HepG2 (cell line): ENCODE data around the gene ALG8. TPM values are rescaled to one million over a fixed set of nuclear protein-coding genes. Genes with fewer than 3 reads are reported as not detected.
A peak's percentile ranks its signal among the peaks of the same experiment; 100 is the strongest.

Experiments
- BORCS8-MEF2B ChIP-seq: sonication (generic); formaldehyde crosslinking; IDR thresholded peaks from 2 replicates; pipeline ENCODE4 v1.8.0; 2022; ENCODE audit warnings: mild to moderate bottlenecking, missing genetic modification reagents
- CTCF ChIP-seq: sonication (generic); formaldehyde crosslinking; IDR thresholded peaks from 2 replicates; pipeline ENCODE4 v1.5.0; 2020; ENCODE audit warnings: mild to moderate bottlenecking, missing genetic modification reagents, moderate library complexity
- GFI1 ChIP-seq: sonication (generic); formaldehyde crosslinking; IDR thresholded peaks from 2 replicates; pipeline ENCODE4 v1.5.0; 2020; ENCODE audit warnings: missing genetic modification reagents, mild to moderate bottlenecking, borderline replicate concordance
- HOXA5 ChIP-seq: sonication (generic); formaldehyde crosslinking; IDR thresholded peaks from 2 replicates; pipeline ENCODE4 v1.4.0; 2020; ENCODE audit warnings: missing genetic modification reagents
- KLF9 ChIP-seq: IDR thresholded peaks from 2 replicates; pipeline ENCODE4 v1.6.1; 2016; ENCODE audit warnings: low read depth
- MTERF4 ChIP-seq: sonication (generic); formaldehyde crosslinking; IDR thresholded peaks from 2 replicates; pipeline ENCODE4 v1.8.0; 2023; ENCODE audit warnings: mild to moderate bottlenecking, missing genetic modification reagents
- NCOR1 ChIP-seq: fragments of 200-600 bp; sonication (generic); IDR thresholded peaks from 2 replicates; pipeline ENCODE4 v1.7.0; 2017; ENCODE audit warnings: antibody characterized with exemption, low read length, borderline replicate concordance
- NR2F6 ChIP-seq, 2 experiments: IDR thresholded peaks; 2 replicates each; pipeline ENCODE4 v1.6.1; 2016; ENCODE audit warnings: antibody characterized with exemption in 1 of 2, mild to moderate bottlenecking in 1 of 2
- PLSCR1 ChIP-seq: sonication (generic); formaldehyde crosslinking; IDR thresholded peaks from 2 replicates; pipeline ENCODE4 v1.5.0; 2020; ENCODE audit warnings: missing genetic modification reagents, mild to moderate bottlenecking, borderline replicate concordance
- SNAI1 ChIP-seq: sonication (generic); formaldehyde crosslinking; IDR thresholded peaks from 2 replicates; pipeline ENCODE4 v1.5.0; 2020; ENCODE audit warnings: mild to moderate bottlenecking, missing genetic modification reagents, borderline replicate concordance
- STAT5B ChIP-seq: sonication (generic); formaldehyde crosslinking; IDR thresholded peaks from 2 replicates; pipeline ENCODE4 v1.4.0; 2020; ENCODE audit warnings: missing genetic modification reagents
- TCF7 ChIP-seq: sonication (generic); IDR thresholded peaks from 2 replicates; pipeline ENCODE4 v1.6.1; 2016; ENCODE audit warnings: antibody characterized with exemption, low read depth
- ZBTB10 ChIP-seq: sonication (generic); formaldehyde crosslinking; IDR thresholded peaks from 2 replicates; pipeline ENCODE4 v1.4.0; 2020; ENCODE audit warnings: missing genetic modification reagents, borderline replicate concordance
- ZMAT5 ChIP-seq: sonication (generic); formaldehyde crosslinking; IDR thresholded peaks from 2 replicates; pipeline ENCODE4 v1.5.0; 2020; ENCODE audit warnings: mild to moderate bottlenecking, low read depth, missing genetic modification reagents, borderline replicate concordance
- ZNF275 ChIP-seq: sonication (generic); formaldehyde crosslinking; IDR thresholded peaks from 2 replicates; pipeline ENCODE4 v1.8.0; 2022; ENCODE audit warnings: missing genetic modification reagents, mild to moderate bottlenecking, inconsistent platforms, borderline replicate concordance
- ZNF281 ChIP-seq: sonication (generic); formaldehyde crosslinking; IDR thresholded peaks from 2 replicates; pipeline ENCODE4 v1.4.0; 2020; ENCODE audit warnings: missing genetic modification reagents, borderline replicate concordance
- ZNF652 ChIP-seq: IDR thresholded peaks from 2 replicates; pipeline ENCODE4 v1.6.1; 2016; ENCODE audit warnings: low read depth, borderline replicate concordance
- polyA plus RNA-seq, 8 experiments: library from polyadenylated mRNA; depleted of rRNA in 3 of 8; stranded (reverse) in 7 of 8; unstranded in 1 of 8; fragments of >200 nt; fragmentation: Illumina TruSeq in 4 of 8; extraction: Trizol in 4 of 8; gene quantifications; 2 replicates each; pipeline versions ENCODE4 v1.2.1 to v1.2.3, GENCODE V29; 2011 to 2016; ENCODE audit warnings: low read depth in 4 of 8, missing spikeins in 1 of 8, mixed read lengths in 1 of 8; ENCODE audit not compliant: insufficient read depth in 1 of 8
- total RNA-seq, 5 experiments: library from RNA; depleted of rRNA; stranded (reverse); fragments of >200 nt; fragmentation: Illumina TruSeq; extraction: Trizol; gene quantifications; 2 replicates each; pipeline ENCODE4 v1.2.3, GENCODE V29; 2016; ENCODE audit warnings: low read depth in 1 of 5

Gene ALG8
- total and polyA plus RNA-seq, 2 of the 13 experiments (the other 11 are each of a cell fraction or from before 2014, with no cell fraction given): 75.8 to 88.0 TPM

GRCh38 chr11:78156127-78156844 is 16.9 kb upstream of the ALG8 start (continued):
- no peak; the same call in 1 of the 2 replicates for TF ChIP-seq KLF9 (CRISPR knock-in tag)
- no peak for TF ChIP-seq PLSCR1 (CRISPR knock-in tag)
- TF ChIP-seq TCF7: peak; percentile 77
- TF ChIP-seq ZNF275 (CRISPR knock-in tag): peak; percentile 81; the same call in 1 of the 2 replicates
- no peak for TF ChIP-seq HOXA5 (CRISPR knock-in tag)
- TF ChIP-seq CTCF: 0 out of 2 replicates have a peak, but pooled peaks have one; percentile 5
- TF ChIP-seq STAT5B (CRISPR knock-in tag): no peak
- TF ChIP-seq NR2F6 (IDR thresholded peaks at IDR 0.05): peak; percentile 96
- TF ChIP-seq NR2F6 (CRISPR knock-in tag; IDR thresholded peaks at IDR 0.05): peak; percentile 96
- TF ChIP-seq GFI1: peak; percentile 97
- TF ChIP-seq SNAI1: no peak
- TF ChIP-seq BORCS8-MEF2B (CRISPR knock-in tag): no peak
- peak; percentile 91; the same call in 1 of the 2 replicates for TF ChIP-seq NCOR1
- TF ChIP-seq ZMAT5 (CRISPR knock-in tag): no peak
- TF ChIP-seq MTERF4 (CRISPR knock-in tag): no peak
- TF ChIP-seq ZBTB10: no peak
- no peak for TF ChIP-seq ZNF652 (CRISPR knock-in tag)
- peak; percentile 97 for TF ChIP-seq ZNF281 (CRISPR knock-in tag)
